Measurements from ENCODE around the gene ACBD5.
"Not testable (repeated sequence)": the region's sequence is repeated elsewhere in the genome, so short reads cannot be mapped to it uniquely, and the experiment has no call there.

DNA sequence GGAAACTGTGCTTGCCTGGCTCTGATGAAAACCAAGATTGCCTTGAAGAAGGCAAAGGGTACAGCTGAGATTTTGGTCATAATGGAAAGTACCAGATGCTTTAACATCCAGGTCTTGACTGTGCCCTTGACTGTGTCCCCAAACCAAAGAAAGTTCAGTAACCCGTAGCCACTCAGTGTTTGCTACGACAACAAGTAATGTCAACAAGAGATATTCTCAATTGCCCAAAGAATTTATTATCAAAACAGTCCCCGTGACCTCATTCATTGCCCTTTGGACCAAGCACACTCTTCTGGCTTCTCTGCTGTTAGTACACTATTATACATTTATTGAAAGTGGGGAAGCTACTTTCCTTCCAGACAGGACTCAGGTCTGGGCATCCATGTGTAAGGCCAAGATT lies 25.4 kb upstream of the ACBD5 start:
- TF ChIP-seq, protein P1, sequence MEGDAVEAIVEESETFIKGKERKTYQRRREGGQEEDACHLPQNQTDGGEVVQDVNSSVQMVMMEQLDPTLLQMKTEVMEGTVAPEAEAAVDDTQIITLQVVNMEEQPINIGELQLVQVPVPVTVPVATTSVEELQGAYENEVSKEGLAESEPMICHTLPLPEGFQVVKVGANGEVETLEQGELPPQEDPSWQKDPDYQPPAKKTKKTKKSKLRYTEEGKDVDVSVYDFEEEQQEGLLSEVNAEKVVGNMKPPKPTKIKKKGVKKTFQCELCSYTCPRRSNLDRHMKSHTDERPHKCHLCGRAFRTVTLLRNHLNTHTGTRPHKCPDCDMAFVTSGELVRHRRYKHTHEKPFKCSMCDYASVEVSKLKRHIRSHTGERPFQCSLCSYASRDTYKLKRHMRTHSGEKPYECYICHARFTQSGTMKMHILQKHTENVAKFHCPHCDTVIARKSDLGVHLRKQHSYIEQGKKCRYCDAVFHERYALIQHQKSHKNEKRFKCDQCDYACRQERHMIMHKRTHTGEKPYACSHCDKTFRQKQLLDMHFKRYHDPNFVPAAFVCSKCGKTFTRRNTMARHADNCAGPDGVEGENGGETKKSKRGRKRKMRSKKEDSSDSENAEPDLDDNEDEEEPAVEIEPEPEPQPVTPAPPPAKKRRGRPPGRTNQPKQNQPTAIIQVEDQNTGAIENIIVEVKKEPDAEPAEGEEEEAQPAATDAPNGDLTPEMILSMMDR (IDR thresholded peaks at IDR 0.05), result not testable (repeated sequence)
- TF ChIP-seq POLR2AphosphoS5 (IDR thresholded peaks at IDR 0.05; ENCODE audit: low read depth, low read length); SIN3A (IDR thresholded peaks at IDR 0.05; ENCODE audit: borderline replicate concordance, insufficient read depth, low read depth, low read length): not testable (repeated sequence)
- TF ChIP-seq, protein P2, sequence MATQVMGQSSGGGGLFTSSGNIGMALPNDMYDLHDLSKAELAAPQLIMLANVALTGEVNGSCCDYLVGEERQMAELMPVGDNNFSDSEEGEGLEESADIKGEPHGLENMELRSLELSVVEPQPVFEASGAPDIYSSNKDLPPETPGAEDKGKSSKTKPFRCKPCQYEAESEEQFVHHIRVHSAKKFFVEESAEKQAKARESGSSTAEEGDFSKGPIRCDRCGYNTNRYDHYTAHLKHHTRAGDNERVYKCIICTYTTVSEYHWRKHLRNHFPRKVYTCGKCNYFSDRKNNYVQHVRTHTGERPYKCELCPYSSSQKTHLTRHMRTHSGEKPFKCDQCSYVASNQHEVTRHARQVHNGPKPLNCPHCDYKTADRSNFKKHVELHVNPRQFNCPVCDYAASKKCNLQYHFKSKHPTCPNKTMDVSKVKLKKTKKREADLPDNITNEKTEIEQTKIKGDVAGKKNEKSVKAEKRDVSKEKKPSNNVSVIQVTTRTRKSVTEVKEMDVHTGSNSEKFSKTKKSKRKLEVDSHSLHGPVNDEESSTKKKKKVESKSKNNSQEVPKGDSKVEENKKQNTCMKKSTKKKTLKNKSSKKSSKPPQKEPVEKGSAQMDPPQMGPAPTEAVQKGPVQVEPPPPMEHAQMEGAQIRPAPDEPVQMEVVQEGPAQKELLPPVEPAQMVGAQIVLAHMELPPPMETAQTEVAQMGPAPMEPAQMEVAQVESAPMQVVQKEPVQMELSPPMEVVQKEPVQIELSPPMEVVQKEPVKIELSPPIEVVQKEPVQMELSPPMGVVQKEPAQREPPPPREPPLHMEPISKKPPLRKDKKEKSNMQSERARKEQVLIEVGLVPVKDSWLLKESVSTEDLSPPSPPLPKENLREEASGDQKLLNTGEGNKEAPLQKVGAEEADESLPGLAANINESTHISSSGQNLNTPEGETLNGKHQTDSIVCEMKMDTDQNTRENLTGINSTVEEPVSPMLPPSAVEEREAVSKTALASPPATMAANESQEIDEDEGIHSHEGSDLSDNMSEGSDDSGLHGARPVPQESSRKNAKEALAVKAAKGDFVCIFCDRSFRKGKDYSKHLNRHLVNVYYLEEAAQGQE (IDR thresholded peaks at IDR 0.05; ENCODE audit: insufficient read depth in 1 of 2, low read depth in 2 of 2, low read length in 1 of 2), result not testable (repeated sequence)
